ENCODE results near the gene DYNLT2. TPM values are rescaled to one million over a fixed set of nuclear protein-coding genes. Genes with fewer than 3 reads are reported as not detected.

The DYNLT2 gene
- total RNA-seq, 1 donor from 2014 or later, result 1.7 TPM

DNA sequence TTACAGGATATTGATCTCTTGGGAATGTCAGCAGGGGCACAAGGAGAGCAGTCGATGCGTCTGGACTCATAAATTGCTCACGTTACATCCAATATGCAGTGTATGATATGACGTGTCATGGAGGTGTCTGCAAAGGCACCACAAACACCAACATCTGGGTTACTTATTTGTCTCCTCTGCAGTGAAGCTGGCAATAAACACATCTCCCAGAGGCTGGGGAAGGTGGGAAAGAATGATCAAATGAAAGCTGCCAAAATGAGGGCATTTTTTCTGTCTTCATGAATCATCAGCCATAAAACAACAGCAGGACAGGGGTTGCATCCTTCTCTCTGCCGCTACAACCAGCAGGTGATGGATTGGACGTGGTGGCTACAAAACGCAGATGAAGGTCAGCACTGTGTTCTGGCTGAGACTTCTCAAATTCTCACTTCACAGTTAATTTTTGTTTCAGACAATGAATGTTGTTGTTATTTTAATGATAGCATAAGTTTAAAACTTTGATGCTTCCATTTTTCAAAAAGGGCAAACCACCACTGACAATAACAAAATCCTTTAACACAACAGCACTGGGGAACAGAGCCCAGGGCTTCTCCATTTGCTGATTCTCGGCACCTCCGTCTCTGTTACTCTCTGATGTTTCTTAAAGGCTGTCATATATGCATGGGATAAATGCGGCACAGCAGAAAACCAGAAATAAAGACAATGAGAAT is 47.5 kb upstream of the DYNLT2 start:
- H3K27ac Mint-ChIP-seq (ENCODE audit: unreplicated experiment), result no peak overlapping the region
- H3K4me3 Mint-ChIP-seq (ENCODE audit: unreplicated experiment), result peak overlapping the region; percentile 24

DNA sequence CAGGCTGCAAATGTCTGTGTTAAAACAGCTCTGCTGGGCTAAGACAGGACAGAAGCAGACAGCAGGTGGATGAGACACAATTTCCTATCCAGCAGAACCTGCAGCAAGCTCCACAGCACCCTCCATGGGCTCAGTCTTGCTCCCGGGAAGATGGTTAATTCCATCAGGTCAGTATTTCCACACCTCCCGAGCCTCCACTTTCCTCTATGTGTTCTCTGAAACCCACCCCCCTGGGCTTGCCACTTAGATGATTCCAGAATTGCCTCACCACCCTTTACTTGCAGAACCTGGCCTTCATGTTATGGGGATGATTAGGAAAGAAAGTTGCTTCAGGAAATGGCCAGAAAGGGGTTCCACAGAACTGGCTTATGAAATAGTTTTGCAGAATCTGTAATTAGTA is 43.8 kb upstream of the DYNLT2 start:
- Mint-ChIP-seq H3K4me3 (ENCODE audit: unreplicated experiment) (no peak overlapping the region), H3K27me3 (ENCODE audit: unreplicated experiment) (peaks cover 7% of the 10 kb centered on the region), H3K9me3 (ENCODE audit: unreplicated experiment) (peaks cover 6% of the 10 kb centered on the region), H3K36me3 (ENCODE audit: unreplicated experiment) (peaks cover 5% of the 10 kb centered on the region), H3K4me1 (ENCODE audit: low read depth, unreplicated experiment) (peaks cover 24% of the 10 kb centered on the region), H3K27ac (ENCODE audit: unreplicated experiment) (no peak overlapping the region)
- TF ChIP-seq, protein P1, sequence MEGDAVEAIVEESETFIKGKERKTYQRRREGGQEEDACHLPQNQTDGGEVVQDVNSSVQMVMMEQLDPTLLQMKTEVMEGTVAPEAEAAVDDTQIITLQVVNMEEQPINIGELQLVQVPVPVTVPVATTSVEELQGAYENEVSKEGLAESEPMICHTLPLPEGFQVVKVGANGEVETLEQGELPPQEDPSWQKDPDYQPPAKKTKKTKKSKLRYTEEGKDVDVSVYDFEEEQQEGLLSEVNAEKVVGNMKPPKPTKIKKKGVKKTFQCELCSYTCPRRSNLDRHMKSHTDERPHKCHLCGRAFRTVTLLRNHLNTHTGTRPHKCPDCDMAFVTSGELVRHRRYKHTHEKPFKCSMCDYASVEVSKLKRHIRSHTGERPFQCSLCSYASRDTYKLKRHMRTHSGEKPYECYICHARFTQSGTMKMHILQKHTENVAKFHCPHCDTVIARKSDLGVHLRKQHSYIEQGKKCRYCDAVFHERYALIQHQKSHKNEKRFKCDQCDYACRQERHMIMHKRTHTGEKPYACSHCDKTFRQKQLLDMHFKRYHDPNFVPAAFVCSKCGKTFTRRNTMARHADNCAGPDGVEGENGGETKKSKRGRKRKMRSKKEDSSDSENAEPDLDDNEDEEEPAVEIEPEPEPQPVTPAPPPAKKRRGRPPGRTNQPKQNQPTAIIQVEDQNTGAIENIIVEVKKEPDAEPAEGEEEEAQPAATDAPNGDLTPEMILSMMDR (IDR thresholded peaks at IDR 0.05; ENCODE audit: partially characterized antibody, unreplicated experiment), result no peak
- no peak for DNase-seq

More for the DNA sequence above, 47.5 kb upstream of the DYNLT2 start:
- Mint-ChIP-seq H3K9me3 (ENCODE audit: unreplicated experiment) (peaks cover 10% of the 10 kb centered on the region), H3K36me3 (ENCODE audit: unreplicated experiment) (peaks cover 11% of the 10 kb centered on the region), H3K27me3 (ENCODE audit: unreplicated experiment) (peaks cover 4% of the 10 kb centered on the region), H3K4me1 (ENCODE audit: low read depth, unreplicated experiment) (peaks cover 23% of the 10 kb centered on the region)
- TF ChIP-seq, protein P1 (IDR thresholded peaks at IDR 0.05; ENCODE audit: partially characterized antibody, unreplicated experiment), result no peak
- DNase-seq, result no peak

DNA sequence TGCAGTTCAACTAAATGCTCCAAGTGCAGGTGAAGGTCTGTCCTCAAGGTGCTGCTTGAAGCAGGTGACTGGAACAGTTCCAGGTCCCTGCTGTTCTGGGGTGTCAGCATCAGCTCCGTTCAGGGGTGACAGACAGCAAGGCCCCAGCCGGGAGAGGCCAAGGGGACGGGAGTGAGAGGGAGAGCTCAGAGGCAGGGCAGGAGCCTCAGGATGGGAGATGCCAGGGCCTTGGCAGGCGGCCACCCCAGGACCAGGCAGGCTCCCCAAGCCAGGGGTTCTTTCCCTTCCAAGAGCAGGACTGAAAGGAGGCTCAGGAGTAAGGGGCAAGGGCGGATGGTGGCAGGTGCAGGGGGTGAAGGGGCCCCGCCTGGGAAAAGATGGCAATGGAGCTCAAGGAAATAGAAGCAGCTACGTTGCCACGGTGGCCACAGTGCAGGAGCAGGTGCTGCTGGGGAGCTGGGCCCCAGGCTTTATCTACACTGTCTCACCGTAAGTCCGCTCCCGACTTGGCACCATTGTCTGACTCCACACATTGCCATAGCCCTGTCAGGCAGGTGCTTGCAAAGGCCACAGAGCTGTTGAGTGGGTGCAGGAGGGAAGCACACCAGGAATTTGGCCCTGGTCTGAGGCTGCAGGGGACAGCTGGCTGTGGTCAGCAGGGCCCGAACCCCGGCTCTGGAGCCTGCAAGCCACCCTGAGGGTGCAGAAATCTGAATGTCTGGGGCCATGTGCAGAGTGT is 43.1 kb upstream of the DYNLT2 start:
- H3K4me1 Mint-ChIP-seq (ENCODE audit: low read depth, unreplicated experiment), result peaks cover 20% of the 10 kb centered on the region
- no peak for DNase-seq
- H3K36me3 Mint-ChIP-seq (ENCODE audit: unreplicated experiment), result peaks cover 5% of the 10 kb centered on the region
- TF ChIP-seq, protein P1 (IDR thresholded peaks at IDR 0.05; ENCODE audit: partially characterized antibody, unreplicated experiment), result no peak
- H3K9me3 Mint-ChIP-seq (ENCODE audit: unreplicated experiment), result peaks cover 6% of the 10 kb centered on the region
- no peak overlapping the region for H3K4me3 Mint-ChIP-seq (ENCODE audit: unreplicated experiment)
- H3K27ac Mint-ChIP-seq (ENCODE audit: unreplicated experiment), result no peak overlapping the region
- H3K27me3 Mint-ChIP-seq (ENCODE audit: unreplicated experiment), result peaks cover 7% of the 10 kb centered on the region

DNA sequence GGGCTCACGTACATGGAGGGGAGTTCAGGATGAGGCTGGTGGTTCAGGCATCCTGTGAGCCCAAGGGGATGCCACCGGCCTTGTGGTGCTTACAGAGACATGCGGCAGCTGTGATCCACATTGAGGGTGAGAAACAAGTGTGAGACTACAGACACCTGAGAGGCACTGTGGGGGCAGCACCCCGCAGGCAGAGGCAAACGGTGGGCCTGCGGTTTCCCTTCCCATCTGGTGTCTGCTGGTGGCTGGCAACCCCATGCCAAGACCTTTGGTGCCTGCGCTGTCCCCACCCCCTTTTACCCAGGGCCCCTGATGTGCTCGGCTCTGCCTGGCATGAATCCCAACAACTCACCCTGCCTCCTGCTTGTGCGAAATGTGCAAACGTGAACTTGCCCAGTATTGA is 42.0 kb upstream of the DYNLT2 start:
- Mint-ChIP-seq H3K9me3 (ENCODE audit: unreplicated experiment) (peaks cover 6% of the 10 kb centered on the region), H3K4me1 (ENCODE audit: low read depth, unreplicated experiment) (peaks cover 17% of the 10 kb centered on the region), H3K4me3 (ENCODE audit: unreplicated experiment) (no peak overlapping the region), H3K36me3 (ENCODE audit: unreplicated experiment) (peaks cover 5% of the 10 kb centered on the region), H3K27me3 (ENCODE audit: unreplicated experiment) (peaks cover 7% of the 10 kb centered on the region), H3K27ac (ENCODE audit: unreplicated experiment) (no peak overlapping the region)
- no peak for DNase-seq
- TF ChIP-seq, protein P1 (IDR thresholded peaks at IDR 0.05; ENCODE audit: partially characterized antibody, unreplicated experiment), result no peak

Measured in glutamatergic neuron (in vitro differentiated cells).